ENCODE results near the gene PBX3.
"Not testable (repeated sequence)": the region's sequence is repeated elsewhere in the genome, so short reads cannot be mapped to it uniquely, and the experiment has no call there.

PBX3 gene

GRCh38 chr9:125766468-125767221, 19.5 kb downstream of the PBX3 start:
- no peak for TF ChIP-seq CTCF (IDR thresholded peaks at IDR 0.05; ENCODE audit: extremely low read depth, missing control alignments)

GRCh38 chr9:125767349-125767748, 20.2 kb downstream of the PBX3 start:
- no peak for TF ChIP-seq CTCF (IDR thresholded peaks at IDR 0.05; ENCODE audit: extremely low read depth, missing control alignments)
- DNase-seq (ENCODE audit: low spot score): no peak

More at GRCh38 chr9:125766468-125767221, 19.5 kb downstream of the PBX3 start:
- no peak for DNase-seq (ENCODE audit: low spot score)

- TF ChIP-seq CTCF (IDR thresholded peaks at IDR 0.05; ENCODE audit: extremely low read depth, missing control alignments): no peak
- no peak for DNase-seq (ENCODE audit: low spot score)
Observed at GRCh38 chr9:125768803-125769202, 21.6 kb downstream of the PBX3 start.

GRCh38 chr9:125771037-125771436, 23.9 kb downstream of the PBX3 start:
- no peak for DNase-seq (ENCODE audit: low spot score)
- no peak for TF ChIP-seq CTCF (IDR thresholded peaks at IDR 0.05; ENCODE audit: extremely low read depth, missing control alignments)

- no peak for DNase-seq (ENCODE audit: low spot score)
- no peak for TF ChIP-seq CTCF (IDR thresholded peaks at IDR 0.05; ENCODE audit: extremely low read depth, missing control alignments)
Observed at GRCh38 chr9:125772740-125773139, 25.6 kb downstream of the PBX3 start.

GRCh38 chr9:125774106-125774505, 26.9 kb downstream of the PBX3 start:
- no peak for DNase-seq (ENCODE audit: low spot score)
- no peak for TF ChIP-seq CTCF (IDR thresholded peaks at IDR 0.05; ENCODE audit: extremely low read depth, missing control alignments)

GRCh38 chr9:125776789-125777188, 29.6 kb downstream of the PBX3 start:
- DNase-seq (ENCODE audit: low spot score): not testable (repeated sequence)

GRCh38 chr9:125778538-125779219, 31.5 kb downstream of the PBX3 start:
- DNase-seq (ENCODE audit: low spot score): not testable (repeated sequence)

GRCh38 chr9:125779220-125779565, 32.0 kb downstream of the PBX3 start:
- DNase-seq (ENCODE audit: low spot score): not testable (repeated sequence)

Data from GM20000 (cell line).